Activated CD4-positive, alpha-beta memory T cell treated with anti-CD3 and anti-CD28 coated beads for 36 hours (primary cell): ENCODE data around the gene CDKAL1. TPM values are rescaled to one million over a fixed set of nuclear protein-coding genes. Genes with fewer than 3 reads are reported as not detected.

Experiments used
- CTCF ChIA-PET: fragments of 350-600 bp; sonication (Branson Sonifier 250); formaldehyde crosslinking; loops from one replicate; lab custom pipeline; 2021; ENCODE audit warnings: antibody characterized with exemption, inconsistent platforms; lab: Charles Lee
- POLR2A ChIA-PET: fragments of 350-600 bp; sonication (Branson Sonifier 250); formaldehyde crosslinking; loops from one replicate; lab custom pipeline; 2021; ENCODE audit warnings: antibody characterized with exemption; lab: Charles Lee
- DNase-seq: peaks from one replicate; pipeline ENCODE4 v3.0.0-alpha.2; 2020
- H3K27ac Mint-ChIP-seq: one replicate; pipeline ENCODE4 v1.8.0; 2021; ENCODE audit warnings: mixed read lengths
- H3K27me3 Mint-ChIP-seq: one replicate; pipeline ENCODE4 v1.8.0; 2021; ENCODE audit warnings: mixed read lengths
- H3K36me3 Mint-ChIP-seq: one replicate; pipeline ENCODE4 v1.8.0; 2021; ENCODE audit warnings: mixed read lengths
- H3K4me1 Mint-ChIP-seq: one replicate; pipeline ENCODE4 v1.8.0; 2021; ENCODE audit warnings: low read depth, mixed read lengths
- H3K4me3 Mint-ChIP-seq: one replicate; pipeline ENCODE4 v1.8.0; 2021; ENCODE audit warnings: mild to moderate bottlenecking, mixed read lengths
- H3K9me3 Mint-ChIP-seq: one replicate; pipeline ENCODE4 v1.8.0; 2021; ENCODE audit warnings: mixed read lengths
- intact Hi-C: fragments of 100-400 bp; cut with micrococcal nuclease; formaldehyde crosslinking; loops from one replicate; pipeline ENCODE4 v1.15.1; 2023
- total RNA-seq, 2 experiments: library from RNA; stranded (reverse); gene quantifications; one replicate each; pipeline ENCODE4 v1.2.3, GENCODE V29; 2021

Gene CDKAL1
- total RNA-seq, 2 experiments from 2014 or later, result 23.1 to 23.2 TPM

DNA sequence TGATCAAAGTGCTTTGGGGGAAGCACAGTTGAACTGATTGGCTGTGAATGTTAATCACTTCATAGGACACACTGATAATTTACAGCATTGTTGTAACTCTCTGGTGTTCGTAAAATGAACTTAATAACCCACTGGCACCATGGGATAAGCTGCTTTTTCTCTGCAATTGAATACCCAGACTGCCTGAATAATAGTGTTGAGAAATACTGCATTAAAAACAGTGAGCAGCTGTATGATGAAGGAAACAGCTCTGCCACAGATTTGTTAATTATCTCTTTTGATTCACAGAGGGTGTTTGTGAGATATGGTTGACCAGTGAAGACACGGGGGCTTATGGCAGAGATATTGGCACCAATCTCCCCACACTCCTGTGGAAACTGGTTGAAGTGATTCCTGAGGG, 420.9 kb downstream of the CDKAL1 start:
- DNase-seq, result no peak
- no peaks in the 10 kb centered on the region for H3K9me3 Mint-ChIP-seq
- no peaks in the 10 kb centered on the region for H3K4me1 Mint-ChIP-seq
- POLR2A ChIA-PET, result no interaction called here
- H3K36me3 Mint-ChIP-seq, result peaks cover 18% of the 10 kb centered on the region
- no peak overlapping the region for H3K27ac Mint-ChIP-seq
- H3K4me3 Mint-ChIP-seq, result no peak overlapping the region
- intact Hi-C loops, result no loop called here
- H3K27me3 Mint-ChIP-seq, result no peaks in the 10 kb centered on the region
- CTCF ChIA-PET, result interaction anchor here (0.8 kb wide), 1 partner anchor 24 kb away, joined by 3 read pairs; no protein-coding TSS in a partner anchor

DNA sequence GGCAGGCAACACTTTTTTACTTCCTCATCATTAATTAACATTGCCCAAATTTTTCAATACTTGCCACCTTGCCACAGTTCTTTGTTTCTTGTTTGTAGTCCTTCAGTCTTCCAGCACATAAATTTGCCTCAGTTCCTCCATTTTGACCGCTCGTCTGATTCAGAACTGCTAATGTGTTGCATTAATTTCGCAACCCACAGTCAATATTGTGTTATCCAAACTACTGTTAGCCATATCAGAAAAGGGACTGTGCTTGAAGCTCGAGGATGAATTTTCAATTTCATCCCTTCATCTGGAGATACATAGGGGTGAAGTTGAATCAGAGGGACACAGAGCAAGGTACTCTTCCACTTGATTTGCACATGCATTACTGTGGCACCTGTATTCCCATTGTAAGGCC, 421.5 kb downstream of the CDKAL1 start:
- Mint-ChIP-seq H3K27ac (no peak overlapping the region), H3K4me1 (no peaks in the 10 kb centered on the region), H3K36me3 (peaks cover 19% of the 10 kb centered on the region), H3K27me3 (no peaks in the 10 kb centered on the region), H3K9me3 (no peaks in the 10 kb centered on the region), H3K4me3 (no peak overlapping the region)
- DNase-seq, result no peak
- CTCF ChIA-PET, result interaction anchor here (0.8 kb wide), 1 partner anchor 25 kb away, joined by 3 read pairs; no protein-coding TSS in a partner anchor
- POLR2A ChIA-PET, result no interaction called here
- intact Hi-C loops, result no loop called here

DNA sequence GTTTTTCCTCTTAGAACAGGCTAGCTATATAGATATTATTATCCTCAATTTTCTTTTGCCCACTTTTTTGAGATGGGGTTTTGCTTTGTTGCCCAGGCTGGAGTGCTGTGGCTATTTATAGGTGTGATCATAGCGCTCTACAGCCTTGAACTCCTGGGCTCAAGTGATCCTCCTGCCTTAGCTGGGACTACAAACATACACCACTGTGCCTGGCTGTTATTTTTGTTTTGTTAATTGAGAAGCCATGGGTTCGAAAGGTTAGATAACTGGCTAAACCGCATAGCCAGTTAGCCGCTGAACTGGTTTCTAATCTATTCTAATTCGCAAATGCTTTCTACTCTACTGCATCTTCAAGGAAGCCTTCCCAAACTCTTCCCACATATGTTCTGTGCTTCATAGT, 425.8 kb downstream of the CDKAL1 start:
- Mint-ChIP-seq H3K9me3 (no peaks in the 10 kb centered on the region), H3K4me3 (no peak overlapping the region), H3K36me3 (peaks cover 42% of the 10 kb centered on the region), H3K4me1 (no peaks in the 10 kb centered on the region), H3K27ac (no peak overlapping the region), H3K27me3 (no peaks in the 10 kb centered on the region)
- intact Hi-C loops, result no loop called here
- ChIA-PET POLR2A (no interaction called here), CTCF (no interaction called here)
- DNase-seq, result no peak

DNA sequence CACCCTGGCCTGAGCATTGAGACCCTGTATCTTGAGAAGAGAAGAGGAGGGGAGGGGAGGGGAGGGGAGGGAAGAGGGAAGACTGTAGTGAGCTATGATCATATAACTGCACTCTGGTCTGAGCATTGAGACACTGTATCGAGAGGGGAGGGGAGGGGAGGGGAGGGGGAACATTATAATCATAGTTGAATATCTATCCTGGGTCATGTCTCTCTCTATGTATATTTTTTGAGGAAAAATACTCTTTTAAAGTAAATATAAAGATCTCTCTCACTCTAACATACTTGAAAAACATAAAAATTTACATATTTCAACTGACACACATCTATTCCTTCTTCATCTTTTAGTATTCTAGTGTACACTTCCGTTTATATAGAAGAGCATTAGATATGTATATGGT, 431.0 kb downstream of the CDKAL1 start:
- DNase-seq, result no peak
- Mint-ChIP-seq H3K27ac (no peak overlapping the region), H3K4me1 (no peaks in the 10 kb centered on the region), H3K36me3 (peaks cover 51% of the 10 kb centered on the region), H3K4me3 (no peak overlapping the region), H3K27me3 (no peaks in the 10 kb centered on the region), H3K9me3 (peaks cover 11% of the 10 kb centered on the region)
- POLR2A ChIA-PET, result no interaction called here
- CTCF ChIA-PET, result no interaction called here
- intact Hi-C loops, result no loop called here

DNA sequence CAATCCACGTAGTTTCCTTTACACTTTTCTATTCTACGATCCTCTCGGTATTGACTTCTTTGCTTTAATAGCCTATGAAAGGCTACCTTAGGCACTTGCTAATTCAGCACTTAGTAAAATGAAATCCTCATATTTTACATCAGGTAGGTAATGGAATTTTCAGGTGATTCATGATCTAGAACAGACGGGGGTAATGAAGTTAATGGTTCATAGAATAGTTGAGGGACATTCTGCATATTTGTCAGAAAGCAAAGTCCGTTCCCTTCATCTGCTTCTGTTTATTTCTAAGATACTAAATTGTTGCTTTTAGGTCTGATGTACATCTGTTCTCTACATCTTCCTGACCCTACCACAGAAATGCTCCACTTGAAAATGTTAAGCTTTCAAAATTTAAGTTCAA, 431.7 kb downstream of the CDKAL1 start:
- Mint-ChIP-seq H3K4me3 (no peak overlapping the region), H3K4me1 (no peaks in the 10 kb centered on the region), H3K9me3 (peaks cover 11% of the 10 kb centered on the region), H3K27me3 (no peaks in the 10 kb centered on the region), H3K36me3 (peaks cover 49% of the 10 kb centered on the region), H3K27ac (no peak overlapping the region)
- no peak for DNase-seq
- intact Hi-C loops, result no loop called here
- CTCF ChIA-PET, result no interaction called here
- POLR2A ChIA-PET, result no interaction called here

DNA sequence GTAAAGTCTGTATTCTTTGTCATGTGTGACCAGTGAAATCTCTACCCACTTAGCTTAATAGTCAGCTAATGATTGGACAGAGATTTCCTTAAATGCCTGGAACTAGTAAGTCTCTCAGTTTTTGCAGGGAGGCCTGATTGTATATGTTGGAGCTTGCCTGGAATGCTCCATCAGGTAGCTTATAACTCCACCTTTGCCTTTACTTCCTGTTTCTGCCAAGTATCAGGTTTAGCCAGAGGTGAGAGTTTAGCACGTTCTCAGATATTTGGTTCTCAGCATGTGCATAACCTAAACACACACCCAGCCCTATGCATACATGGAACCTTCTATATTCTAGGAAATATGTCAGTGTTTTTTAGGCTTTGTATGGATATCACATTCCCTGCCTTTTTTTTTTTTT, 435.3 kb downstream of the CDKAL1 start:
- CTCF ChIA-PET, result no interaction called here
- H3K4me3 Mint-ChIP-seq, result no peak overlapping the region
- H3K36me3 Mint-ChIP-seq, result peaks cover 32% of the 10 kb centered on the region
- H3K27ac Mint-ChIP-seq, result no peak overlapping the region
- peaks cover 11% of the 10 kb centered on the region for H3K9me3 Mint-ChIP-seq
- no peaks in the 10 kb centered on the region for H3K27me3 Mint-ChIP-seq
- DNase-seq, result no peak
- no peaks in the 10 kb centered on the region for H3K4me1 Mint-ChIP-seq
- intact Hi-C loops, result no loop called here
- POLR2A ChIA-PET, result no interaction called here

DNA sequence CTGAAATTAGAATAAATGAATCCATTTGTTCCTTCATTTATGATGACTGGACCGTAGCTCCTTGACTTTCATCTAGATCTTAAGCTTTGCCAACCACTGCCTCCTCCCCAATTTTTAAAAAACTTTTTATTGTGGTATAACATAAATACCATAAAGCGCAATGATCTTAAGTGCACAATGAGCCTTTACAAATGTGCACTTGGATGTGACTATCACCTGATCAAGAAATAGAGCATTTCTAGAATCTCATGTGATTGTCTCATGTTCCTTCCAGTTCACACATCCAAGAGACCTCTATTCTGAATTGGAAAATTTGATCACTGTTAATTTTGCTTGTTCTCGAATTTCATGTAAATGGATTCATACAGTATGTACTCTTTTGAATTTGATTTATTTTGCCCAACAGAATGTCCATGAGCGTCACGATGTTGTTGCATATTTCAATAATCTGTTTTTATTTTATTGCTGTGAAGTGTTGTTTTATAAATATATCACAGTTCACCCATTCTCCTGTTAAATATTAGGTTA, 442.2 kb downstream of the CDKAL1 start:
- CTCF ChIA-PET, result no interaction called here

DNA sequence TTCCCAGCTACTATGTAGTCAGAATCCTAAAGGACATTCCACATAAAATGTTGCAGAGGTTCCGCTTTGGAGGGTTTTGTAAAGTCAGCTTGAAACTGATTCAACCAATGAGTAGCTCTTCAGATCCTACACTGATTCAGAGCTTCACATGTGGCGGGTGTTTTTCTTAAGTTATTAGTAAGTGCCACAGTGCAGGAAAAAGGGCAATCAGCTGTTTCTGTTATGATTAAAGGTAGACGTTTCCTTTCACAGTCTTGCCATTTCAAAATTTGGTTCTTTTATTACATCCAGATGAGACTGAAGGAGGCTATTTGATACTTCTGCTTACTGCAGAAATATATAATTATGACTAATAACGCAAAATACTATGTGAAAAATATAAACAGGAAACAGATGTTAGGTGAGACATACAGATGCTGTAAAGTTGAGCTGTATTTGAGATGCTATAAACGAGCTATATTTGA, 443.9 kb downstream of the CDKAL1 start:
- intact Hi-C loops, result loop anchor here (1.0 to 2.0 kb wide), 3 partner anchors 58 to 460 kb away; no protein-coding TSS in a partner anchor
- no peaks in the 10 kb centered on the region for H3K27me3 Mint-ChIP-seq
- H3K4me1 Mint-ChIP-seq, result peaks cover 12% of the 10 kb centered on the region
- H3K9me3 Mint-ChIP-seq, result no peaks in the 10 kb centered on the region
- ChIA-PET CTCF (interaction anchor here (1.1 kb wide), 1 partner anchor 413 kb away, joined by 3 read pairs; no protein-coding TSS in a partner anchor), POLR2A (interaction anchor here (1.4 kb wide), 1 partner anchor 58 kb away, joined by 5 read pairs; no protein-coding TSS in a partner anchor)
- H3K36me3 Mint-ChIP-seq, result peaks cover 14% of the 10 kb centered on the region
- no peak overlapping the region for H3K4me3 Mint-ChIP-seq
- no peak overlapping the region for H3K27ac Mint-ChIP-seq
- peak; percentile 15 for DNase-seq

More for the DNA sequence above, 442.2 kb downstream of the CDKAL1 start:
- peaks cover 12% of the 10 kb centered on the region for H3K4me1 Mint-ChIP-seq
- POLR2A ChIA-PET, result no interaction called here
- H3K27ac Mint-ChIP-seq, result no peak overlapping the region
- H3K4me3 Mint-ChIP-seq, result no peak overlapping the region
- no peaks in the 10 kb centered on the region for H3K9me3 Mint-ChIP-seq
- intact Hi-C loops, result no loop called here
- no peak for DNase-seq
- H3K27me3 Mint-ChIP-seq, result no peaks in the 10 kb centered on the region
- peaks cover 14% of the 10 kb centered on the region for H3K36me3 Mint-ChIP-seq

DNA sequence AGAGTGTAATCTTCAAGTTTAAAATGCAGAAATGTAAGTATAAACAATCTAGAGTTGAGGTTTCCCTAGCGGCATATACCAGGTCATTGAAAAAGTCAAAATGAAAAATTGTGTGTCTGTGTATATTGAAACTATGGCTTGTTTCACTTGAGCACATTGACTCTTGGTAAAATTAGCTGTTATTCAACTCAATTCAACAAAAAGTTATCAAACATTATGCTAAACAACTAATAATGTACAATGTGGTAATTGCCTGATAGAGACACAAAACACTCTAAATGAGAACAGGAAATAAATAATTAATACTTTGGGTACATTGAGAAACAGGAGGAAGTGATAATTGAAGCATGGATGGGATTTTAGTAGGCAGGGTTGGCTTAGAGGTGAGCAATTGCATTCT, 444.8 kb downstream of the CDKAL1 start:
- Mint-ChIP-seq H3K9me3 (peaks cover 5% of the 10 kb centered on the region), H3K27ac (no peak overlapping the region), H3K27me3 (no peaks in the 10 kb centered on the region), H3K4me3 (no peak overlapping the region), H3K36me3 (peaks cover 18% of the 10 kb centered on the region), H3K4me1 (peaks cover 12% of the 10 kb centered on the region)
- POLR2A ChIA-PET, result interaction anchor here (1.4 kb wide), 1 partner anchor 59 kb away, joined by 5 read pairs; no protein-coding TSS in a partner anchor
- intact Hi-C loops, result loop anchor here (2.0 kb wide), 1 partner anchor 102 kb away; no protein-coding TSS in a partner anchor
- no peak for DNase-seq
- CTCF ChIA-PET, result no interaction called here

DNA sequence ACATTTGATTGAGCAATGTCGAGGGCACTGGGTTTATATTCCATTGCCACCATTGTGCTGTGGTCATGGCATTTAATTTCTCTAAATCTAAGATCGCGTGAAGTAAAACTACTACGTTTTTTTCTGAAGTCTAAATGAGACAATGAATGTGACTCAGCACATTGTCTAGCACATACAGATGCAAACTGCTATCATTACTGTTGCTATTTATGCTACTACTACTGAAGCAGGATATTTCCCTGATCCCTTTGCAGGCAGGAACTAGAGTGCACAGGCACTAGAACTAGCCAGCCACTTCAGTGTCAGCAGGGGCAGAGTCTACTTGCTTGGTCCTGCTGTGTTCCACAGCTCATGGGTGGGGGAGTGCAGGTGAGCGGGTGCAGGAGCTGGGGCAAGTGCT, 449.7 kb downstream of the CDKAL1 start:
- CTCF ChIA-PET, result no interaction called here

DNA sequence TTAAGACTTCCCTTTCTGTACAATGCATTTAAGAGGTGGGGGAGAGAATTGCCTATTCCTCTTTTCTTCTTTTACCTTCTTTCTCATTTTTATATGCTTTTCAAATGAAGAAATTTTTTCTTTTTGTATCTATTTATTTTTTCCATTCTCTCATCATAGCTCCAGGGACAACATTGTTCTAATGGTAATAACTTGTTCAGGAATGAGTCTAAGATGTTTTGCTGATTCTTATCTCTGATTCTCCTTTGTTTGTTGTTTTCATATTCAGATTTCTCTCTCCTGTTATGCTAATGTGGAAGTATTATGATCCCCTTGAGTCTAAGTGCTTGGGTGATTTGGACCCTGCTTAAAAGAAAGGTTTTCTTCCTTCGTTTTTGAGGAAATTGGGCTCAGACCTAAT, 451.6 kb downstream of the CDKAL1 start:
- no peaks in the 10 kb centered on the region for H3K4me1 Mint-ChIP-seq
- ChIA-PET CTCF (interaction anchor here (0.6 kb wide), 1 partner anchor 300 kb away, joined by 4 read pairs; no protein-coding TSS in a partner anchor), POLR2A (no interaction called here)
- H3K27ac Mint-ChIP-seq, result no peak overlapping the region
- no peaks in the 10 kb centered on the region for H3K27me3 Mint-ChIP-seq
- H3K4me3 Mint-ChIP-seq, result no peak overlapping the region
- intact Hi-C loops, result no loop called here
- DNase-seq, result no peak
- peaks cover 35% of the 10 kb centered on the region for H3K36me3 Mint-ChIP-seq
- peaks cover 16% of the 10 kb centered on the region for H3K9me3 Mint-ChIP-seq

More for the DNA sequence above, 449.7 kb downstream of the CDKAL1 start:
- Mint-ChIP-seq H3K27ac (no peak overlapping the region), H3K36me3 (peaks cover 36% of the 10 kb centered on the region), H3K27me3 (no peaks in the 10 kb centered on the region), H3K9me3 (peaks cover 16% of the 10 kb centered on the region), H3K4me1 (peaks cover 3% of the 10 kb centered on the region), H3K4me3 (no peak overlapping the region)
- DNase-seq, result no peak
- POLR2A ChIA-PET, result no interaction called here
- intact Hi-C loops, result no loop called here

DNA sequence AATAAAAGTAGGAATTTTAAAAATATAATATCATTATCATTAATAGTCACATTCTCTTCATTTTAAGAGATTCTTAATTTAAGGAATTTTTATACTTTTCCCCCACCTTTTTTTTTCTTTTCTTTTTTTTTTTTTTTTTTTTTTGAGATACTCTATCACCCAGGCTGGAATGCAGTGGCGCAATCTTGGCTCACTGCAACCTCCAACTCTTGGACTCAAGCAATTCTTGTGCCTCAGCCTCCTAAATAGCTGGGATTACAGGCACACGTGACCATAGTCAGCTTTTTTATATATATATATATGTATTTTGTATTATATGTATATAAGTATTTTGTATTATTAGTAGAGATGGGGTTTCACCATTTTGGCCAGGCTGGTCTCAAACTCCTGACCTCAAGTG, 457.7 kb downstream of the CDKAL1 start:
- CTCF ChIA-PET, result no interaction called here
- Mint-ChIP-seq H3K27me3 (no peaks in the 10 kb centered on the region), H3K36me3 (peaks cover 23% of the 10 kb centered on the region), H3K4me3 (no peak overlapping the region), H3K9me3 (no peaks in the 10 kb centered on the region), H3K27ac (no peak overlapping the region), H3K4me1 (no peaks in the 10 kb centered on the region)
- POLR2A ChIA-PET, result no interaction called here
- intact Hi-C loops, result no loop called here
- DNase-seq, result no peak

DNA sequence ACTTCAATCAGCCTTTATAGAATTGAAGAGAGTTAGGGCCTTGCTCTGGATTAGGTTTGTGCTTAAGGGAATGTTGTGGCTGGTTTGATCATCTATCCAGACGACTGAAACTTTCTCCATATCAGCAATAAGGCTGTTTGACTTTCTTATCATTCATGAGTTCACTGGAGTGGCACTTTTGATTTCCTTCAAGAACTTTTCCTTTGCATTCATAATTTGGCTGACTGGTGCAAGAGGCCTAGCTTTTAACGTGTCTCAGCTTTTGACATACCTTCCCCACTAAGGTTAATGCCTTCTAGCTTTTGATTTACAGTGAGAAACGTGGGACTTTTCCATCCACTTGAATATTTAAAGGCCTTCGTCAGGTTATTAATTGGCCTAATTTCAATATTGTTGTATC, 461.8 kb downstream of the CDKAL1 start:
- H3K27me3 Mint-ChIP-seq, result no peaks in the 10 kb centered on the region
- H3K9me3 Mint-ChIP-seq, result no peaks in the 10 kb centered on the region
- no peaks in the 10 kb centered on the region for H3K4me1 Mint-ChIP-seq
- no peak for DNase-seq
- intact Hi-C loops, result no loop called here
- H3K36me3 Mint-ChIP-seq, result peaks cover 23% of the 10 kb centered on the region
- H3K4me3 Mint-ChIP-seq, result no peak overlapping the region
- CTCF ChIA-PET, result no interaction called here
- no peak overlapping the region for H3K27ac Mint-ChIP-seq
- POLR2A ChIA-PET, result no interaction called here
